Measurements from ENCODE around the gene MARF1.

DNA sequence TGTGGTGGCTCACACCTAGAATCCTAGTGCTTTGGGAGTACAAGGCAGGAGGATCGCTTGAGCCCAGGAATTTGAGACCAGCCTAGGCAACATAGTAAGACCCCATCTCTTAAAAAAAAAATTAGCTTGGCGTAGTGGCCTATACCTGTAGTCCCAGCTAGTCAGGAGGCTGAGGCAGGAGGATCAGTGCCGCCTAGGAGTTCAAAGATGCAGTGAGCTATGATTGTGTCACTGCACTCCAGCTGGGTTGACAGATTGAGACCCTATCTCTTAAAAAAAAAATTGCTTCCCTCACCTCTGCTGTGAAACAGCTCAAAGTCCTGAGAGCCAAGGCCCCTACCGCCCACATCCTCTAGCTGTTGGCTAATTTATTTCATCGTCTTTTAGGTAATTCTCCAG is 17.2 kb upstream of the MARF1 start:
- TF ChIP-seq GATA3 (IDR thresholded peaks at IDR 0.05; ENCODE audit: low read depth, low read length): no peak
- TF ChIP-seq GATA2 (IDR thresholded peaks at IDR 0.05; ENCODE audit: low read depth, low read length): no peak
